Stomach smooth muscle (tissue), 2 donors: ENCODE results near the gene TENT5A.

Source experiments
- H3K27ac ChIP-seq: one replicate; pipeline ENCODE4 v1.7.0; 2013; ENCODE audit warnings: mild to moderate bottlenecking, low read length, inconsistent platforms
- H3K27me3 ChIP-seq, 2 donors: one replicate each; pipeline ENCODE4 v1.7.0; 2013; ENCODE audit warnings: low read length in 2 of 2; ENCODE audit not compliant: insufficient read depth in 2 of 2, control insufficient read depth in 1 of 2
- H3K36me3 ChIP-seq, 2 donors: one replicate each; pipeline ENCODE4 v1.7.0; 2013; ENCODE audit warnings: low read length in 2 of 2; ENCODE audit not compliant: control insufficient read depth in 2 of 2, insufficient read depth in 2 of 2
- H3K4me1 ChIP-seq: one replicate; pipeline ENCODE4 v1.7.0; 2013; ENCODE audit warnings: low read length; ENCODE audit not compliant: control insufficient read depth, insufficient read depth
- H3K4me3 ChIP-seq, 2 donors: one replicate each; pipeline ENCODE4 v1.7.0; 2013; ENCODE audit warnings: low read length in 2 of 2
- H3K9ac ChIP-seq, 2 donors: one replicate each; pipeline ENCODE4 v1.7.0; 2013; ENCODE audit warnings: low read length in 2 of 2, mild to moderate bottlenecking in 1 of 2
- H3K9me3 ChIP-seq, 2 donors: one replicate each; pipeline ENCODE4 v1.7.0; 2013; ENCODE audit warnings: low read length in 2 of 2; ENCODE audit not compliant: control insufficient read depth in 2 of 2
- donor health status: healthy.
- donor health status: Pancreatic carcinoma.

Gene TENT5A

DNA sequence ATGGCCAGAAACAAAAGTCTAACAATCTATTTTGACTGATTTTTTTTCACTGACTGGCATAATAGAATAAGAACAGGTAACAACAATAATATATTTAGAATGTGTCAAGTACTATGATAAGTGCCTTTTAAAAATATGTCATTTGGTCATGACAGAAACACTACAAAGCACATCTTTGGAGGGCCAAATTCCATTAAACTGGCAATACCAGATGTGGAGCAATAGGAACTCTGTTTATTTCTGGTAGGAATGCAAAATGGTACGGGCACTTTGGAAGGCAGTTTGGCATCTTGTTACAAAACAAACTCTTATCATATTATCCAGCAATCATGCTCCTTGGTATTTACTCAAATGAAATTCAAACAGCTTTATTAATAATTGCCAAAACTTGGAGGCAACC, 39.3 kb downstream of the TENT5A start:
- H3K9me3 ChIP-seq, result no peaks in the 10 kb centered on the region
- H3K27me3 ChIP-seq, result no peaks in the 10 kb centered on the region
- H3K4me3 ChIP-seq, result no peak overlapping the region
- no peaks in the 10 kb centered on the region for H3K4me1 ChIP-seq
- H3K36me3 ChIP-seq, result no peaks in the 10 kb centered on the region
- H3K27ac ChIP-seq, result no peak overlapping the region
- no peak overlapping the region for H3K9ac ChIP-seq

DNA sequence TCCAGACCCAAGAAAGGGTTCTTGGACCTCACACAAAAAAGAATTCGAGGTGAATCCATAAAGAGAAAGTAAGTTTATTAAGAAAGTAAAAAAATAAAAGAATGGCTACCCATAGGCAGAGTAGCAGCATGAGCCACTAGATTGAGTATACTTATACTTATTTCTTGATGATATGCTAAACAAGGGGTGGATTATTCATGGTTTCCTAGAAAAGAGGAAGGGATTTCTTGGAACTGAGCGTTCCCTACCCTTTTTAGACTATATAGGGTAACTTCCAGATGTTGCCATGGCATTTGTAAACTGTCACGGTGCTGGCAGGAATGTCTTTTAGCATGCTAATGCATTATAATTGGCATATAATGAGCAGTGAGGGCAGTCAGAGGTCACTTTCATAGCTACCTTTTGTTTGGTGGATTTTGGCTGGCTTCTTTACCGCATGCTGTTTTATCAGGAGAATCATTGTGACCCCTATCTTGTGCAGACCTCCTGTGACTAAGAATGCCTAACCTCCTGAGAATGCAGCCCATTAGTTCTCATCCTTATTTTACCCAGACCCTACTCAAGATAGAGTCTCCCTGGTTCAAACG, 44.3 kb downstream of the TENT5A start:
- Histone ChIP-seq H3K27me3 (no peaks in the 10 kb centered on the region), H3K9me3 (no peaks in the 10 kb centered on the region), H3K4me3 (no peak overlapping the region), H3K27ac (no peak overlapping the region), H3K36me3 (no peaks in the 10 kb centered on the region), H3K4me1 (no peaks in the 10 kb centered on the region), H3K9ac (no peak overlapping the region)

DNA sequence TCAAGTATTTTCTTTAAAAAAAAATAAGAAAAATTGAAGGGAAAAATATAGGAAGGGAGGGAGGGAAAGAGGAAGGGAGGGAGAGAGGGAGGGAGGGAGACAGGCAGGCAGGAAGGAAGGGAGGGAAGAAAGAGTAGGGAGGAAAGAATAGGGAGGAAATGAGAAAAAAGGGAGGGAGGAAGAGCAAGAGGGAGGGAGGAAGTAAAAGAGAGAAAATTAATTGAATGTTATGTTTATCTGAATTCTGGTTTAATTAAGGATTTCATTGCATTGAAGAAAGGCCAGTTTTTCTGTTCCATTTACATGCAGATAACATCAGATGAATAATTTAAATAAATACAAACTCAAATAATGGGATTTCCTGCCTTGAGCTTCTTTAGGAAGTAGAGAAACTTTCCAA, 47.8 kb downstream of the TENT5A start:
- H3K4me1 ChIP-seq, result no peaks in the 10 kb centered on the region
- no peaks in the 10 kb centered on the region for H3K9me3 ChIP-seq
- no peaks in the 10 kb centered on the region for H3K27me3 ChIP-seq
- no peak overlapping the region for H3K9ac ChIP-seq
- H3K4me3 ChIP-seq, result no peak overlapping the region
- no peaks in the 10 kb centered on the region for H3K36me3 ChIP-seq
- H3K27ac ChIP-seq, result no peak overlapping the region

DNA sequence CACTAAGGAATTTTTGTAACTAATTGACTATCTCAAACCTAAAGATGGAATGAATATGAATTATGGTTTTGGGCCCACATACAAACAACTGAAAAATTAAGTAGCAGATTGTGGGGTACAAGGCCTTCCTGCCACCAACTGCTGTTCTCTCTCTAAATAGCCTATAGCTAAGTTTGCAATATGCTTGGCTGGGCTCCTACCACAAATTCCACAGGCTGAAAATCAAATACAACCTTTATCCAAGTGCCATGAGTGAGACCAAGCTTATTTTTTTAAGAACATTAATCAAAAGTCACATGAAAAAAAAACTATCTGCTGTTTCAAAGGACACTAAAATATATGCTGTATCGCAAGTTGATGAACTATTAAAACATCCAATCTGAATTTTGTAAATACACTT, 52.1 kb downstream of the TENT5A start:
- no peak overlapping the region for H3K4me3 ChIP-seq
- H3K9ac ChIP-seq, result no peak overlapping the region
- no peaks in the 10 kb centered on the region for H3K36me3 ChIP-seq
- no peaks in the 10 kb centered on the region for H3K27me3 ChIP-seq
- H3K9me3 ChIP-seq, result no peaks in the 10 kb centered on the region
- no peak overlapping the region for H3K27ac ChIP-seq
- H3K4me1 ChIP-seq, result peaks cover 5% of the 10 kb centered on the region

DNA sequence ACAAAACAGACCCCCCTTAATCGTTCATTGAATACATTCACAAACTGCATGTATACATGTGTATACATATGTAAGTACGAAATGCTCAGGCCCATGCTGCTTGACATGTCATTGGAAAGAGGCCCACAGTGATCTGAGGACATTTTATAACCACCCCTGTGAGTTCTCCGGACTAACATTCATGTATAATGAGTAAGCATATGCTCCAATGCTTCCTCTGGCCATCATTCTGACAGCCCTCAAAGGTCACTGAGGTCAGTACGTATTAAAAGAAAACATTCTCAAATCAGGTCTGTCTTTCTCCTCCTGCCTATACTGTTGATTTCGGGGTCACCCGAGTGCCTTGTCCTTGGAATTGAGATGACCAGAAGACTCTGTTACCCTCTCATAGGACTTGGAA, 54.9 kb downstream of the TENT5A start:
- Histone ChIP-seq H3K36me3 (no peaks in the 10 kb centered on the region), H3K4me1 (peaks cover 5% of the 10 kb centered on the region), H3K4me3 (no peak overlapping the region), H3K9ac (no peak overlapping the region), H3K9me3 (no peaks in the 10 kb centered on the region), H3K27me3 (no peaks in the 10 kb centered on the region), H3K27ac (no peak overlapping the region)

DNA sequence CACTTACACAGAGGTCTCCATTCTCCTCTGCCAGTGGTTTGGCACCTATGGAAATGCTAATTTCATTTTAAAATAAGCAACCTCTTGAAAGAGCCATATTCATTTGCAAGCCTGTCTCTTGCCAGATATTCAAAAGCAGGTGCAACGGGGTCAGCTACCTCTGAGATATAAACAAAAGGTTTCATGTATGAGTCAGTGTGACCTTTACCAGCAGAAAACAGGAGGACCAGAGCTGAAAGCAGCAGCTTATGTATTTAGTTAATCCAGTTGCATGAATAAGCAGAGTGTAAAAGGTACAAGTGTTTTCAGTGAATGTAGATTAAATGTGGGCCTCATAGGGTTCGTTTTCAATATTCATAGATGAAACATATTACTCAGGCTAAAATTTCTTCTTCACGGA, 56.0 kb downstream of the TENT5A start:
- no peak overlapping the region for H3K27ac ChIP-seq
- H3K4me1 ChIP-seq, result peaks cover 5% of the 10 kb centered on the region
- no peak overlapping the region for H3K9ac ChIP-seq

More for the DNA sequence above, 56.0 kb downstream of the TENT5A start:
- Histone ChIP-seq H3K4me3 (no peak overlapping the region), H3K27me3 (no peaks in the 10 kb centered on the region), H3K36me3 (no peaks in the 10 kb centered on the region), H3K9me3 (no peaks in the 10 kb centered on the region)
